ENCODE data around the gene PPP2R5D.

PPP2R5D gene

DNA sequence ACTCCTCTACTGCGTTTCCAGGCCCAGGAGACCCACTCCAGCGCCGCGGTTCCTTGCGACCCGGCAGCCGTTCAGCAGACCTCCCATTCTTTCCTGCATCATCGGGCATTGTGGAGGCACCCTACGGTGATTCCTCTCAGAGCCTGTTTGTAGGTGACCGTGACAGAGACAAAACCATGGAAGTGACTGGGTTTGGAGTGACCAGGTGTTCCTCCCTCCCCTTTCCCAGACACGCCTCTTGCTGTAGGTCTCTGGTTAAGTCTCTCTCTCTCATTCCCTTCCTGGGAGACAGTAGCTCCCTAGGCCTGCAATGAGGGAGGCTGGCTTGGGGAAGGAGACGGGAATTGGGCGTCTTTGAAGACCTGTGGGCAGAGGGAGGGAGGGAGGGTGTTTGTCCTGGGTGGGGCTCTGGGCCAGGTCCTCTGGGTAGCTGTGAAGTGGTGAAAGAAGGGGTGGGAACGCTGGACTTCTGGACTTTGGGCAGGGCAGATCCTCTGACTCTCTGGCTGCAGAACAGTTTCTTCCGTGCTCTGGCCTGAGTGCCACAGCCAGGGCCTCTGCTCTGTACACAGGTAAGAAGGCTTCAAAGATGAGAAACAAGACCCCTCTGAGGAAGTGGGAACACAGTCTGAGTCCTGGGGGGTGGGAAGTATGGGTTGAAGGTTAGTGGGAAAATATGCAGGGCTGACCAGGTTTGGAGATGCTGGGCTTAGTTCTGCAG is 75.8 kb downstream of the PPP2R5D start:
- no peak for DNase-seq

GRCh38 chr6:43060755-43061633 is 76.6 kb downstream of the PPP2R5D start:
- no peak for DNase-seq

DNA sequence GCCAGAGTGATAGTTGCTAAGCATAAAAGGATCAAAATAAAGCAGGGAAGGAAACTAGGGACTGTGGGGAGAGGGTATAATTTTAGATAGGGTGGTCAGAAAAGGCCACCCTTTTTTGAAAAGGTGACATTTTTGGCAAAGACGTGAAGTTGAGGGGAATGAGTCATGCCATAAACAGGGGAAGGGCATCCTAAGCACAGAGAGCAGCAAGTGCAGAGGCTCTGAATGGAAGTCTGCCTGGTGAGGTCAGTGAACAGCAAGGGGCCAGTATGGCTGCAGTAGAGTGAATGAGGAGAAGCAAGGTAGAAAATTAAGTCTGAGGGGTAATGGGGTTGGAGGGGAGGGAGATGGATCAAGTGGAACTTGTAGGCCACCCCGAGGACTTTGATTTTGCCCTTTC is 77.5 kb downstream of the PPP2R5D start:
- no peak for DNase-seq

Data from hematopoietic multipotent progenitor cell treated with erythropoietin and hydrocortisone succinate and interleukin-3 and kit ligand, for 8 days (in vitro differentiated cells).